HAP-1 (cell line): ENCODE measurements around the gene C5orf63.
A peak's percentile ranks its signal among the peaks of the same experiment; 100 is the strongest.
"Not testable (repeated sequence)": the region's sequence is repeated elsewhere in the genome, so short reads cannot be mapped to it uniquely, and the experiment has no call there.

Experiments
- DNase-seq, 2 experiments: peaks; one replicate each; pipeline ENCODE4 v3.0.0-alpha.2; 2016 to 2020; ENCODE audit warnings: low spot score in 2 of 2
- H3K27me3 ChIP-seq: fragments of 250-450 bp; sonication (Bioruptor Pico); 2 replicates; pipeline ENCODE4 v1.5.1; 2020; ENCODE audit warnings: low read depth, mild to moderate bottlenecking, moderate library complexity
- H3K36me3 ChIP-seq: fragments of 250-450 bp; sonication (Bioruptor Pico); replicated peaks from 2 replicates; pipeline ENCODE4 v1.5.1; 2020; ENCODE audit warnings: mild to moderate bottlenecking
- H3K4me1 ChIP-seq: fragments of 250-450 bp; sonication (Bioruptor Pico); 2 replicates; pipeline ENCODE4 v1.5.1; 2020; ENCODE audit warnings: mild to moderate bottlenecking
- H3K4me3 ChIP-seq: fragments of 250-450 bp; sonication (Bioruptor Pico); 2 replicates; pipeline ENCODE4 v1.5.1; 2020; ENCODE audit warnings: mild to moderate bottlenecking, moderate library complexity
- H3K9me3 ChIP-seq: fragments of 250-450 bp; sonication (Bioruptor Pico); 2 replicates; pipeline ENCODE4 v1.5.1; 2020; ENCODE audit warnings: mild to moderate bottlenecking, moderate library complexity
- in situ Hi-C: fragments of 300-500 bp; cut with MboI; formaldehyde crosslinking; loops from 3 replicates; pipeline ENCODE4 v1.14.3; 2020; ENCODE audit warnings: low sequenced_read_pairs, inconsistent platforms, mixed read lengths

Gene C5orf63

GRCh38 chr5:127063257-127063913 is 9.9 kb downstream of the C5orf63 start:
- in situ Hi-C loops: no loop called here
- Histone ChIP-seq H3K4me3 (no peak overlapping the region), H3K36me3 (no peaks in the 10 kb centered on the region), H3K4me1 (no peaks in the 10 kb centered on the region), H3K9me3 (no peaks in the 10 kb centered on the region), H3K27me3 (no peaks in the 10 kb centered on the region)
- no peak for DNase-seq

DNA sequence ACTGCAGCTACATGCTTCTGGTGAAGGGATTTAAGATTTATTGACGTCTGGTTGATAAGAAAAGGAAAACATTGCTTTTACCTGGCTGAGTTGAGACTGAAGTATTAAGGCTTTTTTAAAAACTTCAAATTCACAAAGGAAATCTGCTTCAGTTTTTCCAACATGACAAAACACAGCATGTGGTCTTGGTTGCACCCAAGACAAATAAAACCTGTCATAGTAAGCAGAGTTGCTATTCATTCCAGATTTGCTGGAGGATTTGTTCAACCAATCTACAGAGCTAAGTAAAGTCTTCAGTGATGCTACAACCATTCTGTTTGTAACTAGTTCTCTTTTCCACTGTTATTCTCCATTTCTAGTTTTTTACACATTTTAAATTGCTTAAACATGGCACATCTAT is 11.3 kb downstream of the C5orf63 start:
- no peaks in the 10 kb centered on the region for H3K9me3 ChIP-seq
- H3K36me3 ChIP-seq: no peaks in the 10 kb centered on the region
- H3K27me3 ChIP-seq: no peaks in the 10 kb centered on the region
- no peak overlapping the region for H3K4me3 ChIP-seq
- H3K4me1 ChIP-seq: no peaks in the 10 kb centered on the region
- in situ Hi-C loops: no loop called here
- DNase-seq: no peak

- no peak overlapping the region for H3K4me3 ChIP-seq
- H3K4me1 ChIP-seq: no peaks in the 10 kb centered on the region
- DNase-seq: no peak
- in situ Hi-C loops: no loop called here
- H3K36me3 ChIP-seq: no peaks in the 10 kb centered on the region
- no peaks in the 10 kb centered on the region for H3K9me3 ChIP-seq
- H3K27me3 ChIP-seq: no peaks in the 10 kb centered on the region
These were observed 11.8 kb downstream of the C5orf63 start for GRCh38 chr5:127061537-127061936.

- no peak for DNase-seq
These were observed 12.8 kb downstream of the C5orf63 start for GRCh38 chr5:127060470-127060985.

GRCh38 chr5:127056896-127057295 is 16.4 kb downstream of the C5orf63 start:
- in situ Hi-C loops: no loop called here
- H3K27me3 ChIP-seq: no peaks in the 10 kb centered on the region
- H3K4me1 ChIP-seq: no peaks in the 10 kb centered on the region
- H3K4me3 ChIP-seq: no peak overlapping the region
- no peaks in the 10 kb centered on the region for H3K36me3 ChIP-seq
- DNase-seq: no peak
- no peaks in the 10 kb centered on the region for H3K9me3 ChIP-seq

More at GRCh38 chr5:127060470-127060985, 12.8 kb downstream of the C5orf63 start:
- Histone ChIP-seq H3K9me3 (no peaks in the 10 kb centered on the region), H3K4me1 (no peaks in the 10 kb centered on the region), H3K36me3 (no peaks in the 10 kb centered on the region), H3K4me3 (no peak overlapping the region), H3K27me3 (no peaks in the 10 kb centered on the region)
- in situ Hi-C loops: no loop called here

GRCh38 chr5:127055880-127056653 is 17.2 kb downstream of the C5orf63 start:
- Histone ChIP-seq H3K4me3 (no peak overlapping the region), H3K9me3 (no peaks in the 10 kb centered on the region), H3K36me3 (no peaks in the 10 kb centered on the region), H3K27me3 (no peaks in the 10 kb centered on the region), H3K4me1 (no peaks in the 10 kb centered on the region)
- no peak for DNase-seq
- in situ Hi-C loops: no loop called here

DNA sequence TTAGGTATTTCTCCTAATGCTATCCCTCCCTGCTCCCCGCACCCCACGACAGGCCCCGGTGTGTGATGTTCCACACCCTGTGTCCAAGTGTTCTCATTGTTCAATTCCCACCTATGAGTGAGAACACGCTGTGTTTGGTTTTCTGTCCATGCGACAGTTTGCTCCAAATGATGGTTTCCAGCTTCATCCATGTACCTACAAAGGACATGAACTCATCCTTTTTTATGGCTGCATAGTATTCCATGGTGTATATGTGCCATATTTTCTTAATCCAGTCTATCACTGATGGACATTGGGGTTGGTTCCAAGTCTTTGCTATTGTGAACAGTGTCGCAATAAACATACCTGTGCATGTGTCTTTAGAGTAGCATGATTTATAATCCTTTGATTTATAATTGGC is 19.8 kb downstream of the C5orf63 start:
- H3K4me3 ChIP-seq, H3K4me1 ChIP-seq, H3K9me3 ChIP-seq, in situ Hi-C loops, H3K36me3 ChIP-seq, DNase-seq, H3K27me3 ChIP-seq: not testable (repeated sequence)

DNA sequence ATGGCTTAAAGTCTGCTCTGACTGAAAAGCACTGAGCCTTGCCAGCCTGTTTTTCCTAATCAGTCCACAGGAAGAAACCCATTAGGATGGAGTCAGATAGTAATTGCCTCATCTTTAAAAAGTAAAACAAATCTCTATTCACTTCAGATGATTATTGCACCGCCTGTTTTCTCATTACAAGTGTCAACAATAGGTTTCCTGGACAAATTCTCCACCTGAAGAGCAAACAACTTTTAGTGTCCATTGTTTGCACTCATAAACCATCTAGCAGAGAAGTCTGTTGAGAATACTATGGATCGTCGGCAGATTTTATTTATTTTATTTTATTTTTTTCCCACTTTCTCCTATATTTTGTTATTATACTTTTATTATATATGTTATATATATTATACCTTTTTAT is 20.3 kb downstream of the C5orf63 start:
- H3K4me3 ChIP-seq: no peak overlapping the region
- H3K27me3 ChIP-seq: no peaks in the 10 kb centered on the region
- no peaks in the 10 kb centered on the region for H3K4me1 ChIP-seq
- H3K9me3 ChIP-seq: no peaks in the 10 kb centered on the region
- in situ Hi-C loops: no loop called here
- no peak for DNase-seq
- no peaks in the 10 kb centered on the region for H3K36me3 ChIP-seq

DNA sequence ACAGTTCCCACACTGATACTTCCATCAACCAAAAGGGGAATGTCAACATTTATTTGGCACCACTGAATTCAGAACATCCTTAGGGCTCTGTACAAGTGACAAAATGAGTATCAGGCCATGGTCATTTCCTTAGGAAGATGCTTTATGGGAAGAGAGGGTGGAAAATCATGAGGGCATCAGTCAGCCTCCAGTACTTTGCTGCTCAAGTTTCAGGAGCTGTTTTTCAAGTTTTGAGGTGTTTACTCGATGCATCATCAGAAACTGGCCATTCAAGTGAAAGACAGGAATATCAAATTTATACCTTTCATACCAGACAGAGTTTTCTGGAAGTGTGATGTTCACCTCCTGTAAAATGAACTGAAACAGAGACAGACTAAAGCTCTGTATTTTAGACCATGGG is 21.7 kb downstream of the C5orf63 start:
- H3K9me3 ChIP-seq: no peaks in the 10 kb centered on the region
- H3K4me1 ChIP-seq: no peaks in the 10 kb centered on the region
- in situ Hi-C loops: no loop called here
- no peak overlapping the region for H3K4me3 ChIP-seq
- no peaks in the 10 kb centered on the region for H3K27me3 ChIP-seq
- H3K36me3 ChIP-seq: no peaks in the 10 kb centered on the region
- no peak for DNase-seq

DNA sequence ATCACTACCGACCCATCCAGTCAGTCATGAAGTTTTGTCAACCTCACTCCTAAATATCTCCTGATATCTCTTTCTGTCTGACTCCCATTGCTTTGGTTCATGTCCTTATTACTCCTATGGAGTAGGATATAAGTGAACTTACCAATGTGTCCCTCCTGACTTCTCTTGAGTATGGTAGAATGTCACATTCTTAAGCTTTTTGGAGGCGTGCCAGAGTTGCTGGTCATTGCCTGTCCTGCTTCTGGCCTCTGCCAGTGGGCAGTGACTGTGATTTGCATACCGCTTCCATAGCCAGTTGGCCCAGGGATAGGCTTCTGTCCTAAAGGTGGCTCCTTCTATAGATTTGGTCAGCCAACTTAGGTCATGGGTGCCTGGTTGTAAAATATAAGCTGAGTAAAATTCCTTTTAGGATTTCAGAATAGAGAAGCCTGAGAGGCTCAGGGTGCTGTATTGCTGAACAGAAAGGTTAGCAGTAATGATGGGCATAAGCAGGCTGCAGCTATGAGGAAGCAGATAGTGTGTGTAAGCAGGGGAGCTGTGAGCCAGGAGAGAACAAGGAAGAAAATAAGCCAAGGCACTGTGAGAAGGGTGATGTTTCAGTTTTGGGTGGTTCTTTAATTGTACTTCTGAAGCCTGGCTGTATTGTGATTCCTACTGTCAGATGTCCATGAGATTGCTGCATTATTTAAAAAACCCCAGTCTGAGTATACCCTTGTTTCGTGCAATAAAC is 26.8 kb downstream of the C5orf63 start:
- Histone ChIP-seq H3K4me1 (peaks cover 7% of the 10 kb centered on the region), H3K4me3 (no peak overlapping the region), H3K27me3 (no peaks in the 10 kb centered on the region), H3K9me3 (no peaks in the 10 kb centered on the region), H3K36me3 (no peaks in the 10 kb centered on the region)
- DNase-seq: no peak
- in situ Hi-C loops: no loop called here

- DNase-seq: peak in 1 of 2 experiments; percentile 46
- H3K36me3 ChIP-seq: no peaks in the 10 kb centered on the region
- in situ Hi-C loops: no loop called here
- no peaks in the 10 kb centered on the region for H3K9me3 ChIP-seq
- H3K4me3 ChIP-seq: no peak overlapping the region
- H3K27me3 ChIP-seq: no peaks in the 10 kb centered on the region
- H3K4me1 ChIP-seq: peaks cover 24% of the 10 kb centered on the region
These were observed 30.7 kb downstream of the C5orf63 start for GRCh38 chr5:127042593-127042992.

GRCh38 chr5:127041571-127041970 is 31.7 kb downstream of the C5orf63 start:
- peaks cover 24% of the 10 kb centered on the region for H3K4me1 ChIP-seq
- DNase-seq: no peak
- in situ Hi-C loops: no loop called here
- H3K36me3 ChIP-seq: no peaks in the 10 kb centered on the region
- H3K4me3 ChIP-seq: no peak overlapping the region
- no peaks in the 10 kb centered on the region for H3K9me3 ChIP-seq
- no peaks in the 10 kb centered on the region for H3K27me3 ChIP-seq

- Histone ChIP-seq H3K9me3 (no peaks in the 10 kb centered on the region), H3K36me3 (no peaks in the 10 kb centered on the region), H3K4me3 (no peak overlapping the region), H3K4me1 (peaks cover 24% of the 10 kb centered on the region), H3K27me3 (no peaks in the 10 kb centered on the region)
- in situ Hi-C loops: no loop called here
- peak; percentile 89 to 97 for DNase-seq
These were observed 32.3 kb downstream of the C5orf63 start for GRCh38 chr5:127040796-127041520.
